Thoracic aorta (tissue), 2 donors: Measurements from ENCODE around the gene IGF1R. TPM values are rescaled to one million over a fixed set of nuclear protein-coding genes. Genes with fewer than 3 reads are reported as not detected.

Experiments
- ATAC-seq: fragments of 150-250 bp; one replicate; pipeline ENCODE4 v1.8.0; 2017; ENCODE audit warnings: low read depth; ENCODE audit not compliant: insufficient number of reproducible peaks, low FRiP score
- DNase-seq: peaks from one replicate; pipeline ENCODE4 v3.0.0-alpha.2; 2020; ENCODE audit warnings: low spot score
- H3K27ac ChIP-seq, 2 donors: fragments of 200-600 bp; sonication (generic); 1 replicate in 1 of 2; 2 replicates in 1 of 2; pipeline ENCODE4 v1.5.1; 2016; ENCODE audit warnings: mild to moderate bottlenecking in 2 of 2, moderate library complexity in 2 of 2
- H3K27me3 ChIP-seq: fragments of 200-600 bp; sonication (generic); replicated peaks from 2 replicates; pipeline ENCODE4 v1.6.0; 2016; ENCODE audit warnings: mild to moderate bottlenecking; ENCODE audit not compliant: insufficient read depth
- H3K36me3 ChIP-seq: fragments of 200-600 bp; sonication (generic); one replicate; pipeline ENCODE4 v1.5.1; 2016
- H3K4me1 ChIP-seq, 2 donors: fragments of 200-600 bp; sonication (generic); 1 replicate in 1 of 2; 2 replicates in 1 of 2; pipeline versions ENCODE4 v1.5.1 to v1.6.0; 2016; ENCODE audit warnings: low read depth in 2 of 2, mild to moderate bottlenecking in 1 of 2; ENCODE audit not compliant: control insufficient read depth in 1 of 2
- H3K4me3 ChIP-seq: fragments of 200-600 bp; sonication (generic); 2 replicates; pipeline ENCODE4 v1.5.1; 2016; ENCODE audit warnings: mild to moderate bottlenecking
- H3K9me3 ChIP-seq: fragments of 200-600 bp; sonication (generic); 2 replicates; pipeline ENCODE4 v1.5.1; 2016
- total RNA-seq, 2 donors: library from RNA; depleted of rRNA; stranded (reverse); fragments of >200 nt; gene quantifications; one replicate each; pipeline versions ENCODE4 v1.1.0 to v1.2.3, GENCODE V29; 2016
- TF ChIP-seq, protein P1 (sequence below): fragments of 200-600 bp; sonication (generic); IDR thresholded peaks from one replicate; pipeline ENCODE4 v1.5.1; 2019; ENCODE audit warnings: antibody characterized with exemption

Gene IGF1R
- total RNA-seq, 2 donors from 2014 or later = 127 to 159 TPM

DNA sequence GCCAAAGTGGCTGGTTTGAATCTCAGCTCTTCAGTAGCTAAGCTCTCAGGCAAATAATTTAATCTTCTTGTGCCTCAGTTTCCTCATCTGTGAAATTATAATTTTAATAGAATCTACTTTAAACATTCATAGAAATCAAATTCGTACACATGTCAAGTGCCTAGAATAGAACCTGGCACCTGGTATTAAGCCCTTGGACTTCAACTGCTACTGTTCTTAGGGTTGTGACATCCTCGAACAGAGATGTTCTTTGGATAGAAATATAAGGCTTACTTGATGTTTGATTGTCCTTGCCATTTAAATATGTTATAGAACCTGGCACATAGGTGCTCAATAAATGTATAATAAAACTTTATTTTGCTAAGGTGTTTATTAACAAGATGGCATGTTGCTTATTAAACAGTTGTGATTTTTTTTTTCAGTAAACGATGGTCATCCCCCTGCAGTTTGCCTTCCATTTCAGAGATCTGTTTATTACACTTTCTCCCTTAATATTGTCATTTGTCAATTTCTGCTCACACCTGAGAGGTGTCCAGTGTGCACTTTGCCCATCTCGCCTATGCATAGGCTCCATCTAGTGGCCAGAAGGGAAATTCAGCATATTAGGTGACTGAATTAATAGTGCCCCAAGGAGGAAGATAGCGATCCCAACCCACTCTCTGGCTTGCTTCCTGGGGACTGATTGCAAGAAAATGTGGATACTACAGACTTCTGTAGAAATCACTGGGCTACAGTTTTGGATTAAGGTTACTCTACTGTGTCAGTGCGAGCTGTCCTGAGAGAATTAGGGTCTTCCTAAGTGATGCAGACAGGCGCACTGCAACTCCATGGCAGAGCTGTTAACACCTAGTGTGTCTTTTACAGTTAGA is 10.7 kb downstream of the IGF1R start:
- H3K4me1 ChIP-seq = peaks cover 26 to 100% of the 10 kb centered on the region in 2 donors
- H3K27me3 ChIP-seq = no peaks in the 10 kb centered on the region
- H3K27ac ChIP-seq = peak overlapping the region; percentile 17 to 71
- no peaks in the 10 kb centered on the region for H3K36me3 ChIP-seq
- no peak for DNase-seq
- TF ChIP-seq, protein P1, sequence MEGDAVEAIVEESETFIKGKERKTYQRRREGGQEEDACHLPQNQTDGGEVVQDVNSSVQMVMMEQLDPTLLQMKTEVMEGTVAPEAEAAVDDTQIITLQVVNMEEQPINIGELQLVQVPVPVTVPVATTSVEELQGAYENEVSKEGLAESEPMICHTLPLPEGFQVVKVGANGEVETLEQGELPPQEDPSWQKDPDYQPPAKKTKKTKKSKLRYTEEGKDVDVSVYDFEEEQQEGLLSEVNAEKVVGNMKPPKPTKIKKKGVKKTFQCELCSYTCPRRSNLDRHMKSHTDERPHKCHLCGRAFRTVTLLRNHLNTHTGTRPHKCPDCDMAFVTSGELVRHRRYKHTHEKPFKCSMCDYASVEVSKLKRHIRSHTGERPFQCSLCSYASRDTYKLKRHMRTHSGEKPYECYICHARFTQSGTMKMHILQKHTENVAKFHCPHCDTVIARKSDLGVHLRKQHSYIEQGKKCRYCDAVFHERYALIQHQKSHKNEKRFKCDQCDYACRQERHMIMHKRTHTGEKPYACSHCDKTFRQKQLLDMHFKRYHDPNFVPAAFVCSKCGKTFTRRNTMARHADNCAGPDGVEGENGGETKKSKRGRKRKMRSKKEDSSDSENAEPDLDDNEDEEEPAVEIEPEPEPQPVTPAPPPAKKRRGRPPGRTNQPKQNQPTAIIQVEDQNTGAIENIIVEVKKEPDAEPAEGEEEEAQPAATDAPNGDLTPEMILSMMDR = peak; percentile 74
- peak overlapping the region; percentile 44 for H3K4me3 ChIP-seq
- H3K9me3 ChIP-seq = no peaks in the 10 kb centered on the region
- no peak for ATAC-seq

DNA sequence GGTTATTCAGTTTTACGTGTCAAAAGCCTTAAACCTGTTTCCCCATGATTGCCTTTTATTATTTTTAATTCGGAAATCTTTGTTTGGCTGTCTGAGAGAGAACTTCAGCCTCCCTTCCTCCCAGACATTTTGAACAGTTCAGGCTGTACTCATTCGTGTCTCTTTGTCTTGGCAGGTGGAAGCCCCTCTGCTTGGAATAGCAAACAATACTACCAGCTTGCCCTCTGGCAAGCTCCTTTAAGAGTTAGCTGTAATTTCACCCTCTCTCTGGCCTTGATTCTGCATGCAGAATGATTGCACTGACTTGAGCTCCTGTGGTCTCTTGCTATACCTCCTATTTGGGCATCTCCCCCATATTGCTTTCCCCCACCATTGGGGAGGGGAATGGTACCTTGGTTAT is 11.7 kb downstream of the IGF1R start:
- TF ChIP-seq, protein P1 = no peak
- Histone ChIP-seq H3K36me3 (no peaks in the 10 kb centered on the region), H3K27ac (peak overlapping the region; percentile 17 to 71), H3K9me3 (no peaks in the 10 kb centered on the region), H3K4me3 (peak overlapping the region; percentile 8), H3K27me3 (no peaks in the 10 kb centered on the region), H3K4me1 (peaks cover 26 to 97% of the 10 kb centered on the region in 2 donors)
- ATAC-seq = no peak
- no peak for DNase-seq

DNA sequence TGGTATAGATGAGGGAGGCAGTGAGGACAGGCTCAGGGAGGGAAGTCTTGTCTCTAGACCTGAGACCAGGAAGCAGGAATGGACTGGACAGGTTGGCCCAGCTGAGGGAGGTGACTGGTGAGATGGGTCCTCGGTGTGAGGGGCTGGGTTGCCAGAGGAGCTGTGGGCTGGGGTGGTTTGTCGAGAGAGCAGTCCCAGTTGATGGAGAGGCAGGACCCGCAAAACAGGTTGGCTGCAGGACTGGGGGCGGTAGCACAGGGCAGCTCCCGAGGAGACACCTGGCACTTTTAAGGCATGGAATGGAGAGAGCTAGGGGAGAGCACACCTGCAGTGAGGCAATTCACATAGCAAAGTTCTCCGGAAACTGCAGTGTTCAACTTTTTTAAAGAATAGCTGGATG is 14.7 kb downstream of the IGF1R start:
- Histone ChIP-seq H3K27ac (peak overlapping the region in 1 of 2 donors; percentile 71), H3K4me1 (peaks cover 34 to 97% of the 10 kb centered on the region in 2 donors), H3K27me3 (no peaks in the 10 kb centered on the region), H3K9me3 (no peaks in the 10 kb centered on the region), H3K36me3 (no peaks in the 10 kb centered on the region), H3K4me3 (no peak overlapping the region)
- TF ChIP-seq, protein P1 = no peak
- DNase-seq = no peak
- no peak for ATAC-seq

DNA sequence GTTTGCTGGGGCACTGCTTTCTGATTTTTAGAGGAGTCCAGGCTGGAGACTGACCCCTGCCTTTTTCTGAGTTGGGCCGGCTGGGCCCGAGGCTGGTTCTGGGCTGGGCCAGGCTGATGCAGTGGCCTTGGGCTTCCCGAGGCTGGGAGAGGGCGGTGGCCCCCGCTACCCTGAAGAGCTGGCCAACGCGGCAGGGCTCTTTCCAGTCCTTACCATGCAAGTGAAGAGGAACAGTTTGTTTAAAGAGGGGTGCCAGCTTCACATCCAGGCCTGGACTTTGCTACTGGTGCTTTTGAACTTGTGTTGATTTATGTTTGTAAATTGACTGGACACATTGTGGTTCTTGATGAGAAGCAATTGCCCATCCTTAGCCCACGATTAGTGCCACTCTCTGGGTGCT is 15.3 kb downstream of the IGF1R start:
- peaks cover 34 to 97% of the 10 kb centered on the region in 2 donors for H3K4me1 ChIP-seq

DNA sequence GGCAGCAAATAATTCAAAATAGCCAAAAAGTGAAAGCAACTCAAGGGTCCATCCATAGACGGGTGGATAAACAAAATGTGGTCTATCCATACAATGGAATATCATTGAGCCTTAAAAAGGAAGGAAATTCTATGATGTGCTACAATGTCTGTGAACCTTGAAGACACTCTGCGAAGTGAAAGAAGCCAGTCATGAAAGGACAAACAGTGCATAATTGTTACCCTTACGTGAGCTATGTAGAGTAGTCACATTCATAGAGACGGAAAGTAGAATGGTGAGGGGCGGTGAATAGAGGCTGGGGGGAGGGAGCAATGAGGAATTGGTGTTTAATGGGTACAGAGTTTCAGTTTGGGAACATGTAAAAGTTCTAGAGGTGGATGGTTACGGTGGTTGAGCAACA is 18.1 kb downstream of the IGF1R start:
- no peaks in the 10 kb centered on the region for H3K36me3 ChIP-seq
- H3K9me3 ChIP-seq = no peaks in the 10 kb centered on the region
- DNase-seq (no peak), ATAC-seq (no peak)
- H3K4me1 ChIP-seq = peaks cover 34 to 97% of the 10 kb centered on the region in 2 donors
- no peaks in the 10 kb centered on the region for H3K27me3 ChIP-seq
- no peak overlapping the region for H3K4me3 ChIP-seq
- TF ChIP-seq, protein P1 = no peak
- H3K27ac ChIP-seq = no peak overlapping the region

More for the DNA sequence above, 15.3 kb downstream of the IGF1R start:
- H3K27me3 ChIP-seq = no peaks in the 10 kb centered on the region
- H3K4me3 ChIP-seq = no peak overlapping the region
- ATAC-seq = no peak
- H3K36me3 ChIP-seq = no peaks in the 10 kb centered on the region
- peak overlapping the region in 1 of 2 donors; percentile 71 for H3K27ac ChIP-seq
- no peak for DNase-seq
- no peaks in the 10 kb centered on the region for H3K9me3 ChIP-seq
- TF ChIP-seq, protein P1 = no peak
